ENCODE data around the gene DLGAP5. TPM values are rescaled to one million over a fixed set of nuclear protein-coding genes. Genes with fewer than 3 reads are reported as not detected.

The DLGAP5 gene
- total and polyA plus RNA-seq, 12 donors: 0.07 to 5.1 (median 0.41) TPM; not detected in 5

- DNase-seq (no peak), ATAC-seq (no peak)
- no peaks in the 10 kb centered on the region for H3K36me3 ChIP-seq
- H3K4me1 ChIP-seq: peaks cover 0 to 25% (median 6%) of the 10 kb centered on the region in 9 donors
- H3K9me3 ChIP-seq: no peaks in the 10 kb centered on the region
- no peak overlapping the region for H3K27ac ChIP-seq
- WGBS, 2 donors: 61 to 65% methylated on average over 4 of the region's 4 CpGs
- no peaks in the 10 kb centered on the region for H3K27me3 ChIP-seq
- H3K4me3 ChIP-seq: no peak overlapping the region
- intact Hi-C loops (cut with DNase I): no loop called here
- no peak for TF ChIP-seq CTCF (IDR thresholded peaks at IDR 0.05)
These were observed 2.6 kb downstream of the DLGAP5 start for GRCh38 chr14:55188686-55189295.

GRCh38 chr14:55180434-55180833 lies 11.0 kb downstream of the DLGAP5 start:
- 74 to 77% methylated on average over 4 of the region's 4 CpGs for WGBS, 2 donors
- Histone ChIP-seq H3K4me1 (no peaks in the 10 kb centered on the region), H3K36me3 (peaks cover 0 to 25% (median 0%) of the 10 kb centered on the region in 9 donors), H3K9me3 (no peaks in the 10 kb centered on the region), H3K27me3 (no peaks in the 10 kb centered on the region), H3K27ac (no peak overlapping the region), H3K4me3 (no peak overlapping the region)
- ATAC-seq: no peak
- no peak for TF ChIP-seq CTCF (IDR thresholded peaks at IDR 0.05)
- DNase-seq: no peak
- intact Hi-C loops (cut with DNase I): no loop called here

- WGBS, 2 donors: 87 to 95% methylated on average over 2 of the region's 2 CpGs
- Histone ChIP-seq H3K27me3 (no peaks in the 10 kb centered on the region), H3K4me3 (no peak overlapping the region), H3K36me3 (peaks cover 0 to 27% (median 0%) of the 10 kb centered on the region in 9 donors), H3K9me3 (no peaks in the 10 kb centered on the region), H3K27ac (no peak overlapping the region), H3K4me1 (no peaks in the 10 kb centered on the region)
- DNase-seq (no peak), ATAC-seq (no peak)
- intact Hi-C loops (cut with DNase I): no loop called here
- TF ChIP-seq CTCF (IDR thresholded peaks at IDR 0.05): no peak
These were observed 11.4 kb downstream of the DLGAP5 start for GRCh38 chr14:55180006-55180405.

- Histone ChIP-seq H3K4me3 (no peak overlapping the region), H3K27ac (no peak overlapping the region), H3K4me1 (no peaks in the 10 kb centered on the region), H3K27me3 (no peaks in the 10 kb centered on the region), H3K36me3 (peaks cover 0 to 42% (median 0%) of the 10 kb centered on the region in 9 donors), H3K9me3 (no peaks in the 10 kb centered on the region)
- no peak for TF ChIP-seq CTCF (IDR thresholded peaks at IDR 0.05)
- intact Hi-C loops (cut with DNase I): no loop called here
- DNase-seq: no peak
- no peak for ATAC-seq
- 81 to 83% methylated on average over 2 of the region's 2 CpGs for WGBS, 2 donors
These were observed 20.9 kb downstream of the DLGAP5 start for GRCh38 chr14:55170526-55170925.
